GM23248 (cell line): ENCODE measurements around the gene AGAP1.

Experiments used
- EZH2 ChIP-seq: fragments of 200-600 bp; sonication (generic); IDR thresholded peaks from 2 replicates; pipeline ENCODE4 v1.6.1; 2018; ENCODE audit warnings: antibody characterized with exemption, mild to moderate bottlenecking; ENCODE audit not compliant: insufficient read depth, poor library complexity, severe bottlenecking
- EZH2phosphoT487 ChIP-seq: fragments of 200-600 bp; sonication (generic); IDR thresholded peaks from 2 replicates; pipeline ENCODE4 v1.6.1; 2018; ENCODE audit warnings: antibody characterized with exemption, moderate library complexity, mild to moderate bottlenecking, low read depth; ENCODE audit not compliant: insufficient read depth

DNA sequence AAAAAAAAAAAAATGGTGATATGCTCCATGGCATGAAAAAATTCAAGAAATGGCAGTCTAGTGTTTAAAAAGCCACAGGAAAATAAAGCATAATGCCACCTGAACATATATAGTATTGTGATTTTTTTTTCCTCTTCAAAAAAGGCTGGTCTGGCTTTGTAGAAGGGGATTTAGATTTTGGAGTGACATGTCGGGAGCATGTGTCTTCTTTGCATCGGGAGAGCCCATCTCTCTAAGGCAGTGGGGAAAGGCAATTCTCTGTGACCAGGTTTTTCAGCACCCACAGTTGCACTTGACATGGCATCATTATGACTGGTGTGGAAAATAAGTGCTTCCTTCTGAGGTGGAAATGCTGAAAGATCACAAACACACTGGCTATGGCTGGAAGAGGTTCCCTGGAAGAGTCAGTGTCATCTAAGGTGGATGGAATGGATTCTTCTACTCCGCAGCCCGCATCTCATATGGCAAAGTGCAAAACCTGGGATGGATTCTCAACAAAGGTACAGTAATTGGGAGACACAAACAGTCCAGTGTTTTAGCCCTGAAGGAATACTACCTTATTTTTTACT lies 172.5 kb downstream of the AGAP1 start:
- TF ChIP-seq EZH2 (no peak), EZH2phosphoT487 (no peak)
